ENCODE data around the gene PRCP. TPM values are rescaled to one million over a fixed set of nuclear protein-coding genes. Genes with fewer than 3 reads are reported as not detected.

Gene PRCP
- total and polyA plus RNA-seq, 11 donors: 21.2 to 99.4 (median 44.0) TPM

- WGBS, 4 donors: 65 to 80% (median 72%) methylated on average over 3 of the region's 3 CpGs
Observed at GRCh38 chr11:82796998-82797961, 103.0 kb downstream of the PRCP start.

DNA sequence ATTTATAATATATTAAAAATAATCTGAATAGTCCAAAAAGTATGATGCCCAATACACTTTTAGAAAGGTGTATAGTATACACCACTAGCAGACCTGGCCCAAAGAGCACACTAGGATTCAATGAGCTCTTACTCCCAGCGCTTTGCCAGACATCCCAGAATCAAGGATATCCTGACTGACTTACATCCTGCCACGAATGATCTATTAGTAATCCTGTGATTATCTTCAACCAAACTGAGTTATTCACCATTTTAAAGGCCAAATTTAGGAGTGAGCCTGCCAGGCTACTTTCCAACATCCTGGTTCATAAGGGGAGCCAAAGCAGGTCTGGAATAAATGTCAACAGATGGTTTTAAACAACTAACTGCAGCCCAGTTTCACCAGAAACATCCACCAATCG is 105.7 kb downstream of the PRCP start:
- DNase-seq (no peak), ATAC-seq (peak in 1 of 4 donors; percentile 8)
- Histone ChIP-seq H3K27me3 (no peaks in the 10 kb centered on the region), H3K27ac (no peak overlapping the region), H3K36me3 (no peaks in the 10 kb centered on the region), H3K4me3 (no peak overlapping the region), H3K9me3 (no peaks in the 10 kb centered on the region), H3K4me1 (peaks cover 0 to 13% (median 6%) of the 10 kb centered on the region in 12 donors)
- 56 to 67% (median 62%) methylated on average over 3 of the region's 3 CpGs for WGBS, 4 donors
- intact Hi-C loops (cut with DNase I): loop anchor here in 1 of 10 donors (10.0 kb wide), 1 partner anchor 60 kb away; no protein-coding TSS in a partner anchor
- TF ChIP-seq, protein P1, sequence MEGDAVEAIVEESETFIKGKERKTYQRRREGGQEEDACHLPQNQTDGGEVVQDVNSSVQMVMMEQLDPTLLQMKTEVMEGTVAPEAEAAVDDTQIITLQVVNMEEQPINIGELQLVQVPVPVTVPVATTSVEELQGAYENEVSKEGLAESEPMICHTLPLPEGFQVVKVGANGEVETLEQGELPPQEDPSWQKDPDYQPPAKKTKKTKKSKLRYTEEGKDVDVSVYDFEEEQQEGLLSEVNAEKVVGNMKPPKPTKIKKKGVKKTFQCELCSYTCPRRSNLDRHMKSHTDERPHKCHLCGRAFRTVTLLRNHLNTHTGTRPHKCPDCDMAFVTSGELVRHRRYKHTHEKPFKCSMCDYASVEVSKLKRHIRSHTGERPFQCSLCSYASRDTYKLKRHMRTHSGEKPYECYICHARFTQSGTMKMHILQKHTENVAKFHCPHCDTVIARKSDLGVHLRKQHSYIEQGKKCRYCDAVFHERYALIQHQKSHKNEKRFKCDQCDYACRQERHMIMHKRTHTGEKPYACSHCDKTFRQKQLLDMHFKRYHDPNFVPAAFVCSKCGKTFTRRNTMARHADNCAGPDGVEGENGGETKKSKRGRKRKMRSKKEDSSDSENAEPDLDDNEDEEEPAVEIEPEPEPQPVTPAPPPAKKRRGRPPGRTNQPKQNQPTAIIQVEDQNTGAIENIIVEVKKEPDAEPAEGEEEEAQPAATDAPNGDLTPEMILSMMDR (IDR thresholded peaks at IDR 0.05): no peak
- TF ChIP-seq POLR2A (IDR thresholded peaks at IDR 0.05): no peak

More at GRCh38 chr11:82796998-82797961, 103.0 kb downstream of the PRCP start:
- peak in 3 of 5 donors; percentile 22 to 60 (median 47) for DNase-seq
- Histone ChIP-seq H3K4me1 (no peaks in the 10 kb centered on the region), H3K27ac (peak overlapping the region in 1 of 12 donors; percentile 21), H3K27me3 (no peaks in the 10 kb centered on the region), H3K36me3 (no peaks in the 10 kb centered on the region), H3K9me3 (no peaks in the 10 kb centered on the region), H3K4me3 (no peak overlapping the region)
- no peak for TF ChIP-seq POLR2A (IDR thresholded peaks at IDR 0.05)
- TF ChIP-seq, protein P1 (IDR thresholded peaks at IDR 0.05): no peak
- intact Hi-C loops (cut with DNase I): loop anchor here in 1 of 10 donors (10.0 kb wide), 1 partner anchor 58 kb away; no protein-coding TSS in a partner anchor
- peak in 2 of 4 donors; percentile 44 to 51 for ATAC-seq

DNA sequence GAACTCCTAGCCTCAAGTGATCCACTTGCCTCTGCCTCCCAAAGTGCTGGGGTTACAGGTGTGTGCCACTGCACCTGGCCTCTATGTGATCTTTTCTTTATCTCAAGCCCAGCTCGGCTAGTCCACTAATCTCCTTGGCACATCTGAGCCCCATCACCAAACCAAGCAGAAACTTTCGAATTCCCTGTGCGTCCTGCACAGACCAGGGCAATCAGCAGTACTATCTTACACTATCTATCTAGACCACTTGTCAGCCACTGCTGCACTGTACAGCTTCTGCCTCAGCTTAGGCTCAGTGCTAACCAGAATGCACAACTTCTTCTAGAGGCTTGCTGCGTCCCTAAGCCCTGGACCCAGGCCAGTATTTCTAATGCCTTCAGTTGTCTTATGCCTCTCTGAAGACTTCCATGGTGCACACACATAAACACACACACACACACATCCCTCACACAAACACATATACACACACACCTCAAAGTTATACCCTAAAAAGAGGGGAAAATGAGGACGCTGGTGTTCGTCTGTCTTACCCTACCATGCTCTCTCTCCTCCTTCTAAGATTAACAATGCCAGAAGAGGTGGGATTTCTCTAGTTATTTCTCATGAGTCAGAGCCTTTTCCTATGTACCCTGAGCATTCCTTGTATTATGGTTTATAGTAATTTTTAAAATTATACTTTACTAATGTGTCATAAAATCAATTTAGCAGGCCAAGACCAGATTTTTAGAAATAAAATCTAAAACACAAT is 107.2 kb downstream of the PRCP start:
- Histone ChIP-seq H3K9me3 (no peaks in the 10 kb centered on the region), H3K4me1 (peaks cover 0 to 13% (median 6%) of the 10 kb centered on the region in 12 donors), H3K27me3 (no peaks in the 10 kb centered on the region), H3K36me3 (no peaks in the 10 kb centered on the region), H3K27ac (no peak overlapping the region), H3K4me3 (no peak overlapping the region)
- WGBS, 4 donors: 87 to 96% (median 92%) methylated on average over 6 of the region's 6 CpGs
- DNase-seq (no peak), ATAC-seq (no peak)
- TF ChIP-seq POLR2A (IDR thresholded peaks at IDR 0.05): no peak
- TF ChIP-seq, protein P1 (IDR thresholded peaks at IDR 0.05): no peak
- intact Hi-C loops (cut with DNase I): loop anchor here in 1 of 10 donors (10.0 kb wide), 1 partner anchor 62 kb away; no protein-coding TSS in a partner anchor
